ENCODE measurements around the gene PDGFA. TPM values are rescaled to one million over a fixed set of nuclear protein-coding genes. Genes with fewer than 3 reads are reported as not detected.

The PDGFA gene
- total RNA-seq, 1 experiment from 2014 or later: 129 TPM

GRCh38 chr7:455110-455928 is 64.3 kb downstream of the PDGFA start (continued):
- TF ChIP-seq, protein P1, sequence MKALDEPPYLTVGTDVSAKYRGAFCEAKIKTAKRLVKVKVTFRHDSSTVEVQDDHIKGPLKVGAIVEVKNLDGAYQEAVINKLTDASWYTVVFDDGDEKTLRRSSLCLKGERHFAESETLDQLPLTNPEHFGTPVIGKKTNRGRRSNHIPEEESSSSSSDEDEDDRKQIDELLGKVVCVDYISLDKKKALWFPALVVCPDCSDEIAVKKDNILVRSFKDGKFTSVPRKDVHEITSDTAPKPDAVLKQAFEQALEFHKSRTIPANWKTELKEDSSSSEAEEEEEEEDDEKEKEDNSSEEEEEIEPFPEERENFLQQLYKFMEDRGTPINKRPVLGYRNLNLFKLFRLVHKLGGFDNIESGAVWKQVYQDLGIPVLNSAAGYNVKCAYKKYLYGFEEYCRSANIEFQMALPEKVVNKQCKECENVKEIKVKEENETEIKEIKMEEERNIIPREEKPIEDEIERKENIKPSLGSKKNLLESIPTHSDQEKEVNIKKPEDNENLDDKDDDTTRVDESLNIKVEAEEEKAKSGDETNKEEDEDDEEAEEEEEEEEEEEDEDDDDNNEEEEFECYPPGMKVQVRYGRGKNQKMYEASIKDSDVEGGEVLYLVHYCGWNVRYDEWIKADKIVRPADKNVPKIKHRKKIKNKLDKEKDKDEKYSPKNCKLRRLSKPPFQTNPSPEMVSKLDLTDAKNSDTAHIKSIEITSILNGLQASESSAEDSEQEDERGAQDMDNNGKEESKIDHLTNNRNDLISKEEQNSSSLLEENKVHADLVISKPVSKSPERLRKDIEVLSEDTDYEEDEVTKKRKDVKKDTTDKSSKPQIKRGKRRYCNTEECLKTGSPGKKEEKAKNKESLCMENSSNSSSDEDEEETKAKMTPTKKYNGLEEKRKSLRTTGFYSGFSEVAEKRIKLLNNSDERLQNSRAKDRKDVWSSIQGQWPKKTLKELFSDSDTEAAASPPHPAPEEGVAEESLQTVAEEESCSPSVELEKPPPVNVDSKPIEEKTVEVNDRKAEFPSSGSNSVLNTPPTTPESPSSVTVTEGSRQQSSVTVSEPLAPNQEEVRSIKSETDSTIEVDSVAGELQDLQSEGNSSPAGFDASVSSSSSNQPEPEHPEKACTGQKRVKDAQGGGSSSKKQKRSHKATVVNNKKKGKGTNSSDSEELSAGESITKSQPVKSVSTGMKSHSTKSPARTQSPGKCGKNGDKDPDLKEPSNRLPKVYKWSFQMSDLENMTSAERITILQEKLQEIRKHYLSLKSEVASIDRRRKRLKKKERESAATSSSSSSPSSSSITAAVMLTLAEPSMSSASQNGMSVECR (CRISPR knock-in tag; IDR thresholded peaks at IDR 0.05; ENCODE audit: borderline replicate concordance): no peak
- no peak for TF ChIP-seq ZNF317 (CRISPR knock-in tag; IDR thresholded peaks at IDR 0.05; ENCODE audit: borderline replicate concordance, low read depth)
- TF ChIP-seq ZNF219 (CRISPR knock-in tag; IDR thresholded peaks at IDR 0.05; ENCODE audit: borderline replicate concordance): no peak

DNA sequence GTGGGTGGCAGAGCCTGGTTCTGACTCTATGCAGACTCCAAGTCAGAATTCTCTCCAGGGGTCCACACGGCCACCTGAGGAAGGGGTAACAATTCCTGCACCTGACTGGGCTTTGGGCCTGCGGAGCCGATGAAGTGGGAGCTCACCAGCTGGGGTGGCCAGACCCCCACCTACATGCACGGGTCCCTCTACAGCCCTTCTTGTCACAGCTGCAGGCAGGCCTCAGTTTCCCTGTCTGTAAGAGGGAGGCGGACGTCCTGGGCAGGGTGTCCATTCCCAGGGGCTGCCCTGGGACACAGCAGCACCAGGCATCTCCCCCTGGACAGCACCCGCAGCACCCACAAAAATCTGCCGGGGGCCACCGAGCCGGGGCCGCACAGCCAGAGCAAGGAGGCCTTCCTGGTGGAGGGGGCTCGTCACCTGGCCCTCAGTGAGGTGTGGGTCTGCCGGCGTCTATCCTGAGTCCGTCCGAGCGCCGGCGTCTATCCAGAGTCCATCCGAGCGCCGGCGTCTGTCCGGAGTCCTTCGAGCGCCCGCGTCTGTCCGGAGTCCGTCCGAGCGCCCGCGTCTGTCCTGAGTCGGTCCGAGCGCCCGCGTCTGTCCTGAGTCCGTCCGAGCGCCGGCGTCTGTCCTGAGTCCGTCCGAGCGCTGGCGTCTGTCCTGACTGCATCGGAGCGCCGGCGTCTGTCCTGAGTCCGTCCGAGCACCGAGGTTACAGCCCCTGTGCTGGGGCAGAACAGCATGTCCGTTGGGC is 65.1 kb downstream of the PDGFA start:
- no peak for DNase-seq (ENCODE audit: low spot score)
- CTCF ChIA-PET: no interaction called here
- POLR2A ChIA-PET: no interaction called here
- H3K4me1 Mint-ChIP-seq: peaks cover 19% of the 10 kb centered on the region
- no peak overlapping the region for H3K4me3 Mint-ChIP-seq
- no peak overlapping the region for H3K27ac Mint-ChIP-seq
- no peaks in the 10 kb centered on the region for H3K9me3 Mint-ChIP-seq
- H3K27me3 Mint-ChIP-seq (ENCODE audit: low read depth): peaks cover 25% of the 10 kb centered on the region
- H3K36me3 Mint-ChIP-seq: no peaks in the 10 kb centered on the region
- TF ChIP-seq E2F4 (CRISPR knock-in tag; IDR thresholded peaks at IDR 0.05; ENCODE audit: borderline replicate concordance, low read depth) (no peak), PRRX2 (CRISPR knock-in tag; IDR thresholded peaks at IDR 0.05) (no peak), KAT7 (CRISPR knock-in tag; IDR thresholded peaks at IDR 0.05; ENCODE audit: borderline replicate concordance) (no peak)
- TF ChIP-seq, protein P2, sequence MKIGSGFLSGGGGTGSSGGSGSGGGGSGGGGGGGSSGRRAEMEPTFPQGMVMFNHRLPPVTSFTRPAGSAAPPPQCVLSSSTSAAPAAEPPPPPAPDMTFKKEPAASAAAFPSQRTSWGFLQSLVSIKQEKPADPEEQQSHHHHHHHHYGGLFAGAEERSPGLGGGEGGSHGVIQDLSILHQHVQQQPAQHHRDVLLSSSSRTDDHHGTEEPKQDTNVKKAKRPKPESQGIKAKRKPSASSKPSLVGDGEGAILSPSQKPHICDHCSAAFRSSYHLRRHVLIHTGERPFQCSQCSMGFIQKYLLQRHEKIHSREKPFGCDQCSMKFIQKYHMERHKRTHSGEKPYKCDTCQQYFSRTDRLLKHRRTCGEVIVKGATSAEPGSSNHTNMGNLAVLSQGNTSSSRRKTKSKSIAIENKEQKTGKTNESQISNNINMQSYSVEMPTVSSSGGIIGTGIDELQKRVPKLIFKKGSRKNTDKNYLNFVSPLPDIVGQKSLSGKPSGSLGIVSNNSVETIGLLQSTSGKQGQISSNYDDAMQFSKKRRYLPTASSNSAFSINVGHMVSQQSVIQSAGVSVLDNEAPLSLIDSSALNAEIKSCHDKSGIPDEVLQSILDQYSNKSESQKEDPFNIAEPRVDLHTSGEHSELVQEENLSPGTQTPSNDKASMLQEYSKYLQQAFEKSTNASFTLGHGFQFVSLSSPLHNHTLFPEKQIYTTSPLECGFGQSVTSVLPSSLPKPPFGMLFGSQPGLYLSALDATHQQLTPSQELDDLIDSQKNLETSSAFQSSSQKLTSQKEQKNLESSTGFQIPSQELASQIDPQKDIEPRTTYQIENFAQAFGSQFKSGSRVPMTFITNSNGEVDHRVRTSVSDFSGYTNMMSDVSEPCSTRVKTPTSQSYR (CRISPR knock-in tag; IDR thresholded peaks at IDR 0.05): no peak
- ATAC-seq: no peak

GRCh38 chr7:453597-454306 is 65.9 kb downstream of the PDGFA start:
- H3K36me3 Mint-ChIP-seq: no peaks in the 10 kb centered on the region
- ChIA-PET CTCF (no interaction called here), POLR2A (no interaction called here)
- no peak overlapping the region for H3K4me3 Mint-ChIP-seq
- DNase-seq (ENCODE audit: low spot score) (no peak), ATAC-seq (no peak)
- TF ChIP-seq KAT7 (CRISPR knock-in tag; IDR thresholded peaks at IDR 0.05; ENCODE audit: borderline replicate concordance) (no peak), ETV6 (CRISPR knock-in tag; IDR thresholded peaks at IDR 0.05) (no peak), CREB1 (CRISPR knock-in tag; IDR thresholded peaks at IDR 0.05) (no peak), ZNF396 (CRISPR knock-in tag; IDR thresholded peaks at IDR 0.05; ENCODE audit: borderline replicate concordance) (no peak), NFYB (CRISPR knock-in tag; conservative IDR thresholded peaks at IDR 0.05; ENCODE audit: low read depth) (no peak), GABPB1 (CRISPR knock-in tag; IDR thresholded peaks at IDR 0.05) (no peak)
- peaks cover 23% of the 10 kb centered on the region for H3K4me1 Mint-ChIP-seq
- no peak overlapping the region for H3K27ac Mint-ChIP-seq
- H3K27me3 Mint-ChIP-seq (ENCODE audit: low read depth): peaks cover 29% of the 10 kb centered on the region
- no peaks in the 10 kb centered on the region for H3K9me3 Mint-ChIP-seq
